NCI-H1694 (cell line): ENCODE data around the gene FOSL1.
A peak's percentile ranks its signal among the peaks of the same experiment; 100 is the strongest.

Experiments used
- DNase-seq: peaks from one replicate; lab custom pipeline; 2025; lab: John Stamatoyannopoulos, UW

FOSL1 gene

GRCh38 chr11:65863889-65864705 lies 36.1 kb downstream of the FOSL1 start:
- DNase-seq: no peak

GRCh38 chr11:65862941-65863888 lies 37.0 kb downstream of the FOSL1 start:
- DNase-seq: no peak

- no peak for DNase-seq
These were observed 37.9 kb downstream of the FOSL1 start for GRCh38 chr11:65862191-65862735.

GRCh38 chr11:65861533-65862183 lies 38.5 kb downstream of the FOSL1 start:
- no peak for DNase-seq

- no peak for DNase-seq
These were observed 39.1 kb downstream of the FOSL1 start for GRCh38 chr11:65861165-65861505.

GRCh38 chr11:65860278-65861164 lies 39.7 kb downstream of the FOSL1 start, which contains the start of gene MUS81:
MUS81 (plus strand) TSS chr11:65860433; CDS start chr11:65860754, 321 bp downstream.
- DNase-seq: peak; percentile 94

GRCh38 chr11:65859812-65860277 lies 40.3 kb downstream of the FOSL1 start:
- DNase-seq: no peak

- DNase-seq: peak; percentile 96
These were observed 40.9 kb downstream of the FOSL1 start for GRCh38 chr11:65859095-65859811.

GRCh38 chr11:65858681-65859087 lies 41.5 kb downstream of the FOSL1 start:
- DNase-seq: no peak

GRCh38 chr11:65857853-65858680 lies 42.1 kb downstream of the FOSL1 start, which contains the start of gene CFL1:
CFL1 (minus strand) TSS chr11:65858180; CDS start chr11:65858099, 81 bp downstream.
- peak; percentile 83 for DNase-seq

GRCh38 chr11:65857500-65857852 lies 42.7 kb downstream of the FOSL1 start:
- no peak for DNase-seq

- no peak for DNase-seq
These were observed 43.3 kb downstream of the FOSL1 start for GRCh38 chr11:65856689-65857499.

GRCh38 chr11:65855927-65856363 lies 44.2 kb downstream of the FOSL1 start:
- DNase-seq: no peak

- DNase-seq: no peak
These were observed 45.0 kb downstream of the FOSL1 start for GRCh38 chr11:65854852-65855837.

- no peak for DNase-seq
These were observed 46.0 kb downstream of the FOSL1 start for GRCh38 chr11:65854161-65854592.

GRCh38 chr11:65853246-65853979 lies 46.8 kb downstream of the FOSL1 start:
- no peak for DNase-seq
